Measurements from ENCODE around the gene MTFR1L.
"Not testable (repeated sequence)": the region's sequence is repeated elsewhere in the genome, so short reads cannot be mapped to it uniquely, and the experiment has no call there.

GRCh38 chr1:25839808-25840207, 20.1 kb downstream of the MTFR1L start:
- TF ChIP-seq CTCF, POLR2A (IDR thresholded peaks at IDR 0.05): not testable (repeated sequence)

Measured in vagina (tissue), 2 donors.